ENCODE measurements around the gene ELL. TPM values are rescaled to one million over a fixed set of nuclear protein-coding genes. Genes with fewer than 3 reads are reported as not detected.

ELL gene
- total and polyA plus RNA-seq, 3 donors from 2014 or later, result 48.0 to 76.1 (median 75.8) TPM

GRCh38 chr19:18439025-18439909 lies 82.6 kb downstream of the ELL start:
- Histone ChIP-seq H3K4me3 (no peak overlapping the region), H3K9me3 (no peaks in the 10 kb centered on the region), H3K4me1 (peaks cover 54% of the 10 kb centered on the region), H3K27ac (peak overlapping the region; percentile 71 to 88), H3K36me3 (ENCODE audit: low read depth, missing control alignments) (no peaks in the 10 kb centered on the region), H3K27me3 (no peaks in the 10 kb centered on the region)
- TF ChIP-seq CTCF (IDR thresholded peaks at IDR 0.05) (no peak), POLR2A (IDR thresholded peaks at IDR 0.05) (no peak)
- WGBS, 2 donors, result 23 to 26% methylated on average over 13 of the region's 13 CpGs
- DNase-seq, result peak; percentile 82
- intact Hi-C loops (cut with DNase I; ENCODE audit: low total_unique reads), result no loop called here

DNA sequence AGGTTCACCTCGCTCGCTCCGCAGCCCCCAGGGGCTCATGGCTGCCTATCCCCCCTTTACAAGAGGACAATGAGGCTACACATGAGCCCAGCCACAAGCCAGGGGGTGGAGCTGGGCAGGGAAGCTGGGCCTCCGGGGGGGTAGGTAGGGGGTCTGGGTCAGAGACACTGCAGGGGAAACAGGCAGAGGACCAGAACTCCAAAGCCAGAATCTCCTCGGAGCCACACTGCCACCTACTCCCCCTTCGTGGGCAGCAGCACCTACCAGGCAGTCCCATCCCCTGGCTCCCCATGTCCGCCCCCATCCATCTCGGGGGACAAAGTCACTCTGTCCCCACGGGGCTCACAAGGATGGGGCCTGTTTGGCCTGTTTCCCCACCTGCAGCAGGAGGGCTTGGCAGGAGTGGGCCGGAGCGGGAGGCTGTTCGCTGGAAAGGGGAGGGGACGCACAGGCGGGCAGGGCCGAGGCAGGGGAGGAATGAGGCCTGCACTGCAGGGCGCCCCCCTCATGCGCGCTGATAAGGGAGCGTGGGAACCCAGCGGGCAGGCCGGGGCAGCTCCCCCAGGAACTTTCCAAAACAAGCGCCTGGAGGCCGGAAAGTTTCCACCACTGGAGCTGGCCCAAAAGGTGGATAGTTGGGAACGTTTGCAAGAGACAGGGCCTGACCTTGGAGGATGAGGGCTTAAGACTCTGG lies 83.4 kb downstream of the ELL start:
- H3K4me1 ChIP-seq, result peaks cover 53% of the 10 kb centered on the region
- WGBS, 2 donors, result 2 to 4% methylated on average over 13 to 24 of the region's 24 CpGs
- DNase-seq, result peak; percentile 88
- peak overlapping the region; percentile 74 to 91 for H3K4me3 ChIP-seq
- H3K27ac ChIP-seq, result peak overlapping the region; percentile 71 to 88
- intact Hi-C loops (cut with DNase I; ENCODE audit: low total_unique reads), result no loop called here
- TF ChIP-seq CTCF (IDR thresholded peaks at IDR 0.05) (no peak), POLR2A (IDR thresholded peaks at IDR 0.05) (no peak)
- no peaks in the 10 kb centered on the region for H3K9me3 ChIP-seq
- H3K27me3 ChIP-seq, result no peaks in the 10 kb centered on the region
- H3K36me3 ChIP-seq (ENCODE audit: low read depth, missing control alignments), result no peaks in the 10 kb centered on the region

GRCh38 chr19:18437491-18438330 lies 84.2 kb downstream of the ELL start, which contains the start of gene ISYNA1:
TSS of gene ISYNA1 (minus strand) at chr19:18438133. CDS start at chr19:18437979, 154 bp downstream.
- intact Hi-C loops (cut with DNase I; ENCODE audit: low total_unique reads), result no loop called here
- Histone ChIP-seq H3K27ac (peak within 1 kb of the TSS; percentile 71 to 88), H3K4me1 (peaks cover 52% of the 10 kb centered on the region), H3K4me3 (peak within 1 kb of the TSS; percentile 74 to 91), H3K27me3 (no peaks in the 10 kb centered on the region), H3K36me3 (ENCODE audit: low read depth, missing control alignments) (no peaks in the 10 kb centered on the region), H3K9me3 (no peaks in the 10 kb centered on the region)
- peak; percentile 82 for DNase-seq
- 1% methylated on average over 48 of the region's 99 CpGs; no CpG with 5 or more reads in 1 of the 2 donors for WGBS, 2 donors
- TF ChIP-seq CTCF (IDR thresholded peaks at IDR 0.05) (no peak), POLR2A (IDR thresholded peaks at IDR 0.05) (no peak)

GRCh38 chr19:18436671-18437490 lies 85.0 kb downstream of the ELL start:
- Histone ChIP-seq H3K27ac (peak overlapping the region; percentile 71 to 88), H3K4me3 (peak overlapping the region; percentile 74 to 91), H3K9me3 (no peaks in the 10 kb centered on the region), H3K4me1 (peaks cover 55% of the 10 kb centered on the region), H3K27me3 (no peaks in the 10 kb centered on the region), H3K36me3 (ENCODE audit: low read depth, missing control alignments) (no peaks in the 10 kb centered on the region)
- intact Hi-C loops (cut with DNase I; ENCODE audit: low total_unique reads), result no loop called here
- DNase-seq, result peak; percentile 92
- no peak for TF ChIP-seq POLR2A (IDR thresholded peaks at IDR 0.05)
- WGBS, 2 donors, result 20 to 62% methylated on average over 21 to 56 of the region's 67 CpGs

Data from testis (tissue), 3 donors.